ENCODE results near the gene MORN4.

Gene MORN4

DNA sequence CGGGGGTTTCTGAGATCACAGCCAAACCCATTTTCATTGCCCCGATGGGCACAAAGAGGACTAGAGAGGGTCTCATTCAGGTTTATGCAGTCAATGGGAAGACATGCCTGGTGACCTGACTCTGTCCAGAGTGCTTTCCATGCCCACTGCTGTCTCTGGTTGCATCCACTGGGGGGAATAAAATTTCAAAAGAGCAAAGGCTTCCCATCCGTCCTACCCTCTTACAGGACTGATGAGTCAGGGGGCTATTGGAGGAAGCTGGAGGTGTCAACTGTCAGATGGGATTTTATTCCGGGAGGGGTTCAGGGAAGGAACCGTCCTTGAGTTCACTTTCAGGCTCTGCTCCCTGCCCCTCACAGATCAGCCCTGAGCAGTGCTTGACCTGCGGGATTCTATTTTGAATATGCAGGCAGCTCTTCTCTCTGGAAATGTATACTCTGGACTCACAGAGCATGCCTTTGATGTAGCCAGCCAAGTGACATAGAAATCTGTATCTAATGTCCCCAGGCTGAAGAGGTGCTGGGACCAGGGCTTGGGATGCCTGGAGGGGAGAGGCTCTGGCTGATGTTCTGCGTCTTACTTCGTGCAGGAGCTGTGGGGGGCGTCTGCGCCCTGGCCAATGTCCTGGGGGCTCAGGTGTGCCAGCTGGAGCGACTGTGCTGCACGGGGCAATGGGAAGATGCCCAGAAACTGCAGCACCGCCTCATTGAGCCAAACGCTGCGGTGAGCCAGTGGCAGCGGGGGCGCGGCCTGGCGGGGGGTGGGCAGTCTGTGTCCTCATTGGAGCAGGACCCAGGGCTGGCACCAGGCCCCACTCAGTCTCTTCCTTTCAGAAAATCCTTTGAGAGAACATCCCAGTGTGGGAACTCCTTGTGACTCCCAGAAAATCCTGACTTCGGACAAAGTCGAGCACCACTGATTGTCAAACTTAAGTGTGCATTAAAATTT lies 31.8 kb downstream of the MORN4 start:
- no peak for FAIRE-seq
- DNase-seq (ENCODE audit: insufficient read length, low spot score) = no peak
- TF ChIP-seq TAF1 (IDR thresholded peaks at IDR 0.05; ENCODE audit: low read depth, low read length) = no peak
- TF ChIP-seq POLR2AphosphoS5 (IDR thresholded peaks at IDR 0.05; ENCODE audit: low read depth, low read length) = no peak
- TF ChIP-seq PAX5 (IDR thresholded peaks at IDR 0.05; ENCODE audit: insufficient read depth, low read length, severe bottlenecking) = no peak
- TF ChIP-seq SPI1 (IDR thresholded peaks at IDR 0.05; ENCODE audit: low read depth, low read length) = no peak
- no peak for TF ChIP-seq POLR2A (IDR thresholded peaks at IDR 0.05; ENCODE audit: low read depth, low read length)
- TF ChIP-seq POU2F2 (IDR thresholded peaks at IDR 0.05; ENCODE audit: low read depth, low read length) = no peak

DNA sequence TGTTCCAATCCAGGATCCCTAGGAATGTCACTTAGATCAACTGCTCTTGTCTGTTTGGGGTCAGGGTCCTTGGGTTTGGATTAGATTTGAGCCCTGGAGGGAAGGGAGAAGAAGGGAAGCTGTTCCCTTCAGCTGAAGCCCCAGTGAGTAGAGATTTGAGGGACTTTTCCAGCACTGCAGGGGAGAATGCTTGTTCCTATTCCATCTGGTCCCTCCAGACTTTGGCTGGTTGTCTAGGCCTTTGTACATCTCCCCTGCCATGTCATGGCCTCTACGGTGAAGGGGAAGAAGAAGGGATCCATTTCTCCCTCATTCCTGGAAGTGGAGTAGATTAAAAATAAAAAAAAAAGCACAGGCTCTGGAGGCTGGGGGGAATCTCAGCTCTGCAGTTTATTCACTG lies 32.7 kb downstream of the MORN4 start:
- no peak for FAIRE-seq
- no peak for TF ChIP-seq TAF1 (IDR thresholded peaks at IDR 0.05; ENCODE audit: low read depth, low read length)
- TF ChIP-seq POLR2AphosphoS5 (IDR thresholded peaks at IDR 0.05; ENCODE audit: low read depth, low read length) = no peak
- no peak for TF ChIP-seq SPI1 (IDR thresholded peaks at IDR 0.05; ENCODE audit: low read depth, low read length)
- TF ChIP-seq PAX5 (IDR thresholded peaks at IDR 0.05; ENCODE audit: insufficient read depth, low read length, severe bottlenecking) = no peak
- no peak for TF ChIP-seq POU2F2 (IDR thresholded peaks at IDR 0.05; ENCODE audit: low read depth, low read length)
- DNase-seq (ENCODE audit: insufficient read length, low spot score) = no peak

DNA sequence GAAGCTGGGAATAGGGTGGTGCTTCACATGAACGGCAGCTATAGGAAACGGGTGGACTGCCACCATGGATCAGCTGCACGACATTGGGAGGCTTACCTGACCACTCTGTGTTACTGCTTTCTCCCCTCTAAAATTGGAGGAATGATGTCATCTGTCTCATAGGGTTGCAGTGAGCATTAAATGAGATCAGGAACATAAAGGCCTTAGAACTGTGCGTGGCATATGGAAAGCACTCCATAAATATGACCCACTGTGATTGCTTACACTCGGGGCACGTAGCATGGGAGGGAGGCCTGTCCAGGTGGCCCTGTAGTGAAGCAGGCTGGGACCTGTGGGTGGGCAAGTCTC lies 34.1 kb downstream of the MORN4 start:
- no peak for TF ChIP-seq POU2F2 (IDR thresholded peaks at IDR 0.05; ENCODE audit: low read depth, low read length)
- TF ChIP-seq PAX5 (IDR thresholded peaks at IDR 0.05; ENCODE audit: insufficient read depth, low read length, severe bottlenecking) = no peak
- TF ChIP-seq POLR2A (IDR thresholded peaks at IDR 0.05; ENCODE audit: low read depth, low read length) = no peak
- no peak for TF ChIP-seq POLR2AphosphoS5 (IDR thresholded peaks at IDR 0.05; ENCODE audit: low read depth, low read length)
- no peak for TF ChIP-seq TAF1 (IDR thresholded peaks at IDR 0.05; ENCODE audit: low read depth, low read length)
- no peak for TF ChIP-seq SPI1 (IDR thresholded peaks at IDR 0.05; ENCODE audit: low read depth, low read length)
- no peak for FAIRE-seq

DNA sequence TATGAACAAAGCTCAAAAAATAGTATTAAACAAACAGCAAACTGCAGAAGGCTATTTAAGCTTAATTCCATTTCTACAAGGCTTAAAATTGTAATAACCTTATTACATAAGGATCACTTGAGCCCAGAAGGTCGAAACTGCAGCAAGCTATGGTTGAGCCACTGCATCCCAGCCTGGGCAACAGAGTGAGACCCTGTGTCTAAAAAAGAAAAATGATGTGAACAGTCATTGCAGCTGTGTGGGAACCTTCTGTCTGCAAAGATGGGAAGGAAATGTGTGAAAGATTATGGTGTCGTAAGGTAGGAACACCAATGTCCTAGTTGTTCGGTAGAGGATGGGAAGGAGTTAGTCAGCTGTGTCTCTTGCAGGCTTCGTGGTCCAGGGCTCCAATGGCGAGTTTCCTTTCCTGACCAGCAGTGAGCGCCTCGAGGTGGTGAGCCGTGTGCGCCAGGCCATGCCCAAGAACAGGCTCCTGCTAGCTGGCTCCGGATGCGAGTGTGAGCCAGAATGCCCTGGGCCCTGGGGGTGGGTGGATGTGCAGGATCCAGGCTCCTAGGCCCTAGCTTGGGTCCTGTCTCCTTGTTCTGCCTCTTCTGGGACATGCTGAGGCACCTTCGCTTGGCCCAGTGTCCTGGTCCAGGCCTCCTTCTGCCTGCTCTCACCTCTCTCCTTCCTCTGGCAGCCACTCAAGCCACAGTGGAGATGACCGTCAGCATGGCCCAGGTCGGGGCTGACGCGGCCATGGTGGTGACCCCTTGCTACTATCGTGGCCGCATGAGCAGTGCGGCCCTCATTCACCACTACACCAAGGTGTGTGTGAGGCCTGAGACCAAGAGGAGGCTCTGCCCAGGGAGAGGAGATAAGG lies 34.7 kb downstream of the MORN4 start:
- DNase-seq (ENCODE audit: insufficient read length, low spot score) (no peak), FAIRE-seq (no peak)
- TF ChIP-seq SPI1 (IDR thresholded peaks at IDR 0.05; ENCODE audit: low read depth, low read length) (no peak), POLR2AphosphoS5 (IDR thresholded peaks at IDR 0.05; ENCODE audit: low read depth, low read length) (no peak), POU2F2 (IDR thresholded peaks at IDR 0.05; ENCODE audit: low read depth, low read length) (no peak), TAF1 (IDR thresholded peaks at IDR 0.05; ENCODE audit: low read depth, low read length) (no peak)

More for the DNA sequence above, 34.1 kb downstream of the MORN4 start:
- DNase-seq (ENCODE audit: insufficient read length, low spot score) = no peak

DNA sequence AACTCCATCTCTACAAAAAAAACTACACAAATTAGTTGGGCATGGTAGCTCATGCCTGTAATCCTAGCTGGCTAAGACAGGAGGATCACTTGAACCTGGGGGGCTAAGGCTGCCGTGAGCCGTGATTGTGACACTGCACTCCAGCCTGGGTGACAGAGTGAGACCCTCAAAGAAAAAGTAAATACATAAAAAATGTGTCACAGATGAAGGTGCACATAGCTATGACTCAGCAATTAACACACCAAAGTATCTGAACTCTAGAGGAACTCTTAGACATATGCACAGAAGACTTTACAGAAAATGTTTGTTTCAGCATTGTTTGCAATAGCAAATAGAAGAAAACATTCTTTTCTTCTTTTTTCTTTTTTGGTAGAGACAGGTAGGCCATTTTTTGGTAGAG lies 35.5 kb downstream of the MORN4 start:
- TF ChIP-seq TAF1 (IDR thresholded peaks at IDR 0.05; ENCODE audit: low read depth, low read length) (no peak), PAX5 (IDR thresholded peaks at IDR 0.05; ENCODE audit: insufficient read depth, low read length, severe bottlenecking) (no peak), POU2F2 (IDR thresholded peaks at IDR 0.05; ENCODE audit: low read depth, low read length) (no peak), POLR2AphosphoS5 (IDR thresholded peaks at IDR 0.05; ENCODE audit: low read depth, low read length) (no peak), POLR2A (IDR thresholded peaks at IDR 0.05; ENCODE audit: low read depth, low read length) (no peak), SPI1 (IDR thresholded peaks at IDR 0.05; ENCODE audit: low read depth, low read length) (no peak)
- DNase-seq (ENCODE audit: insufficient read length, low spot score) (no peak), FAIRE-seq (no peak)

DNA sequence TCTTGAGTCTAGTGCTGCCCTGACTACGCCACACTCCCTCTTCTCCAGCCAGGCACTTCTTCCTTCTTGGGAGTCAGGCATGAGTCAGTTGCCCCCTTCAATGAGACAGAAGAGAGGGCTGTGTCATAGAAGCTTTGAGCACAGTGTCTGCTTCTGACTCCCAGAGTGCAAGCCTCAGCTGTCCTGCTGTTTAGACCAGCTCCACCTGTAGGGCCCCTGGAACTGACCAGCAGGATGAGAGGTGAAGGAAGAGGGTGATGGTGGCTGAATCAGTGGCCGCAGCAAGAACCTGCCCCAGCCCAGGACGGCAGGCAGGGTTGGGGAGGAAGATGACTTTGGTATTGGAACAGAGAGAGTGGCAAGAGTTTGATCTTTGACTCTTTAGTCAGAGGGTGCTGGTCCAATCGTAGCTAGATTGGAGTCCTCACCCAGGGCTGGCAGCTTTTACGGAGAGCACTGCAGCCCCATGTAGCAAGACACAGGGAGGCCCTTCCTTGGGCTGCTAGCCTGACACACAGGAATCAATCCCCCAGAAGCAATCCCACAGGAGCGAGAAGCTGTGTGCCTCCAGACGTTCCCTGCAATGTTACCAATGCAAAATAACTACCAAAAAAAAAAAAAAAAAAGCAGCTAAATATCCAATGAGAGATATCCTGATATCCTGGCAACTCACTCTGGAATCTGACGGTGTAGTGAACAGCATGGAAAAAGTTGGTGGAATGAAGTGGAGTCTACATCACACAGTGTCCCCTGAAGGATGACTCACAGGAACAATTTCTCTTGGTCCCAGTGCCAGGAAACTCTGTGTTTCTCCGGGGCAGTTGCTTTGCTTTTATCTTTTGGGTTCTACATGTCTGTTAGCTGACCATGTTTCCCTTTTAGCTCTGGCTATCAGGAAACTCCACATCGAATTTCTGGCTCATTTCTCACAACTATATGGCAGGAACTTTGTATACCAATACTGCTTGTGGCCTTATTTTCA lies 36.9 kb downstream of the MORN4 start:
- FAIRE-seq = no peak
- DNase-seq (ENCODE audit: insufficient read length, low spot score) = no peak
- no peak for TF ChIP-seq SPI1 (IDR thresholded peaks at IDR 0.05; ENCODE audit: low read depth, low read length)
- TF ChIP-seq POU2F2 (IDR thresholded peaks at IDR 0.05; ENCODE audit: low read depth, low read length) = no peak
- no peak for TF ChIP-seq TAF1 (IDR thresholded peaks at IDR 0.05; ENCODE audit: low read depth, low read length)
- no peak for TF ChIP-seq POLR2AphosphoS5 (IDR thresholded peaks at IDR 0.05; ENCODE audit: low read depth, low read length)
- TF ChIP-seq PAX5 (IDR thresholded peaks at IDR 0.05; ENCODE audit: insufficient read depth, low read length, severe bottlenecking) = no peak
- TF ChIP-seq POLR2A (IDR thresholded peaks at IDR 0.05; ENCODE audit: low read depth, low read length) = no peak

DNA sequence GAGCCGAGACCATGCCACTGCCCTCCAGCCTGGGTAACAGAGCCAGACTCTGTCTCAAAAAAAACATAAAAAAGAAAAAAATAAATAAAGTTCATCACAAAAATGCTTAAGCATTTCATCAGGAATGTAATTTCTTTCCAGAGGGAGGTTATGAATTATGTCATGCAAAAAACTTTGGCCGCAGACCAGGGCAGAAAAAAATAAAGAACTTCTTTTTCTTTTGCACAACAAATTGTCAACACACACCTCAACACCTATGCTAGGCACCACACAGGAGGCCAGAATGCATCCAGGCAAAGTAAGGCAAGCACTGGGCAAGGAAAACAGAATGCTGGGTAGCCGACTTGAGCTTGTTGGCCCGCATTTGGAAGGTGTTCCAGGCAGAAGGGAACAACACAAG lies 39.9 kb downstream of the MORN4 start:
- TF ChIP-seq POU2F2 (IDR thresholded peaks at IDR 0.05; ENCODE audit: low read depth, low read length) = no peak
- no peak for TF ChIP-seq POLR2AphosphoS5 (IDR thresholded peaks at IDR 0.05; ENCODE audit: low read depth, low read length)
- TF ChIP-seq TAF1 (IDR thresholded peaks at IDR 0.05; ENCODE audit: low read depth, low read length) = no peak
- TF ChIP-seq PAX5 (IDR thresholded peaks at IDR 0.05; ENCODE audit: insufficient read depth, low read length, severe bottlenecking) = no peak
- TF ChIP-seq POLR2A (IDR thresholded peaks at IDR 0.05; ENCODE audit: low read depth, low read length) = no peak
- no peak for TF ChIP-seq SPI1 (IDR thresholded peaks at IDR 0.05; ENCODE audit: low read depth, low read length)
- no peak for FAIRE-seq
- DNase-seq (ENCODE audit: insufficient read length, low spot score) = no peak

DNA sequence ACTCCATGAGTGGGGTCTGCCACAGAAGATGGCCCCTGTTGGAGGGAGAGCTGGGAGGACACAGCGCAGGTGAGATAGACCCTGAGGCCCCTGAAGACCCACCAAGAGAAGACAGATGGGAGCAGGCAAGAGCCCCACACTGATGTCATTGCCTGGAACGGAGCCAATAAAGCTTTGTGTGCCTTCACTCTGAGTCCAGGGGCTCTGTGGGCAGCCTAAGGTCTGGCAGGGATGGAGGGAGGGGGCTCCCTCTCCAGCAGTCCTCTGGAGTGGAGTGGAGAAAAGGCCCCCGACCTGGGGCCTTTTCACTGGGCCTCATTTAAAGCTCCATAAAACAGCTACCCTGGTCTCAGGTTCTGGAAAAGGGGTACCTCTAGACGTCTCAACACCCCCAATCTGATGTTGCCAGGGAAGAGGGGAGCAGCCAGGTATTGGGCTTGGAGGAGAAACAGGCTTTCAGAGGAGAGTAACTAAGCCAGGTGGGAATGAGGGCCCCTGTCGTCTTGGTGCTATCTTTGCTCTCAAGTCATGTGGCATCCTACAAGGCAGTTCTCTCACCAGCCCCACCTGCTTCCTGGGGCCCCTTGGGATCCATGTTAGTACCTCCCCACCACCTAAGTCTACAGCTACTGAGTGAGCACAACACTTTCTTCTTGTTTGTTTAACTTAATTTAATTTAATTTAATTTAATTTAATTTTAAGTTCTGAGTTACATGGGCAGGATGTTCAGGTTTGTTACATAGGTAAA lies 42.4 kb downstream of the MORN4 start:
- TF ChIP-seq SPI1 (IDR thresholded peaks at IDR 0.05; ENCODE audit: low read depth, low read length) (no peak), PAX5 (IDR thresholded peaks at IDR 0.05; ENCODE audit: insufficient read depth, low read length, severe bottlenecking) (no peak), POLR2A (IDR thresholded peaks at IDR 0.05; ENCODE audit: low read depth, low read length) (no peak), POU2F2 (IDR thresholded peaks at IDR 0.05; ENCODE audit: low read depth, low read length) (no peak), POLR2AphosphoS5 (IDR thresholded peaks at IDR 0.05; ENCODE audit: low read depth, low read length) (no peak), TAF1 (IDR thresholded peaks at IDR 0.05; ENCODE audit: low read depth, low read length) (no peak)
- FAIRE-seq = no peak
- no peak for DNase-seq (ENCODE audit: insufficient read length, low spot score)
